GM12878 (cell line): ENCODE data around the gene SORBS1. TPM values are rescaled to one million over a fixed set of nuclear protein-coding genes. Genes with fewer than 3 reads are reported as not detected.

Experiments used
- ATAC-seq: fragments of 200-7000 bp; cut with Tn5 transposase; 3 replicates; pipeline ENCODE4 v1.9.1; 2020; ENCODE audit warnings: mild to moderate bottlenecking, moderate library complexity
- BruUV-seq: library from RNA; stranded (reverse); fragments of 400-500 nt; replicated peaks from 2 replicates; lab custom pipeline; 2021; lab: Mats Ljungman, UMichigan
- CTCF ChIA-PET: fragments of 300-600 bp; sonication (Branson Sonifier 250); formaldehyde crosslinking; extraction: SDS; loops from one replicate; lab custom pipeline; 2021; ENCODE audit warnings: inconsistent platforms; lab: Yijun Ruan, JAX
- POLR2A ChIA-PET: fragments of 350-600 bp; formaldehyde crosslinking; extraction: SDS; loops from one replicate; lab custom pipeline; 2021; ENCODE audit warnings: inconsistent platforms; lab: Charles Lee
- RAD21 ChIA-PET: fragments of 300-600 bp; sonication (Branson Sonifier 250); formaldehyde crosslinking; loops from one replicate; lab custom pipeline; 2023; ENCODE audit warnings: antibody characterized with exemption; ENCODE audit not compliant: unreplicated experiment; lab: Charles Lee
- SMC1A ChIA-PET: fragments of 300-600 bp; sonication (Branson Sonifier 250); formaldehyde crosslinking; loops from one replicate; lab custom pipeline; 2023; ENCODE audit not compliant: unreplicated experiment, uncharacterized antibody; lab: Charles Lee
- DNase-seq: peaks from one replicate; pipeline ENCODE4 v3.0.0-alpha.2; 2011; ENCODE audit warnings: low read depth, low spot score
- FAIRE-seq: peaks from 3 replicates; lab custom pipeline; 2011; peaks lifted over from hg19 to GRCh38; lab: Jason Lieb, UNC
- H2AFZ ChIP-seq: 2 replicates; pipeline ENCODE4 v1.6.0; 2011; ENCODE audit warnings: low read depth, low read length, control low read depth; ENCODE audit not compliant: control insufficient read depth
- H3K27ac ChIP-seq: 2 replicates; pipeline ENCODE4 v1.5.1; 2011; ENCODE audit warnings: control low read depth; ENCODE audit not compliant: control insufficient read depth, insufficient read depth
- H3K27me3 ChIP-seq, 2 experiments: replicated peaks in 1 of 2; 2 replicates each; pipeline versions ENCODE4 v1.6.0 to v1.6.1; 2011; ENCODE audit warnings: low read length in 1 of 2; ENCODE audit not compliant: control insufficient read depth in 2 of 2, insufficient read depth in 2 of 2
- H3K36me3 ChIP-seq, 2 experiments: 2 replicates each; pipeline ENCODE4 v1.5.1; 2011; ENCODE audit warnings: low read length in 1 of 2; ENCODE audit not compliant: control insufficient read depth in 2 of 2, insufficient read depth in 2 of 2
- H3K4me1 ChIP-seq: 2 replicates; pipeline ENCODE4 v1.6.1; 2011; ENCODE audit warnings: mild to moderate bottlenecking, low read length, moderate library complexity, mixed read lengths; ENCODE audit not compliant: control insufficient read depth, insufficient read depth
- H3K4me2 ChIP-seq: 2 replicates; pipeline ENCODE4 v1.6.0; 2011; ENCODE audit warnings: control low read depth; ENCODE audit not compliant: control insufficient read depth, insufficient read depth
- H3K4me3 ChIP-seq: fragments of 200-600 bp; sonication (generic); 2 replicates; pipeline ENCODE4 v1.5.1; 2016
- H3K79me2 ChIP-seq: 2 replicates; pipeline ENCODE4 v1.6.0; 2011; ENCODE audit warnings: low read length; ENCODE audit not compliant: control insufficient read depth, insufficient read depth
- H3K9ac ChIP-seq: 2 replicates; pipeline ENCODE4 v1.8.0; 2011; ENCODE audit warnings: low read length, control low read depth, mixed read lengths; ENCODE audit not compliant: control insufficient read depth, insufficient read depth
- H3K9me3 ChIP-seq: replicated peaks from 3 replicates; pipeline ENCODE4 v1.5.1; 2011; ENCODE audit warnings: mild to moderate bottlenecking, low read length; ENCODE audit not compliant: control insufficient read depth, insufficient read depth
- H4K20me1 ChIP-seq: 2 replicates; pipeline ENCODE4 v1.6.0; 2011; ENCODE audit not compliant: control insufficient read depth, insufficient read depth
- BHLHE40 ChIP-seq, 2 experiments: fragments of 450-650 bp in 1 of 2; IDR thresholded peaks; 2 replicates each; pipeline ENCODE4 v1.6.1; 2011 to 2017; ENCODE audit warnings: low read depth in 2 of 2, borderline replicate concordance in 1 of 2, improper control_type of control experiment in 1 of 2, low read length in 1 of 2, mild to moderate bottlenecking in 1 of 2
- KLF5 ChIP-seq: fragments of 450-650 bp; IDR thresholded peaks from 2 replicates; pipeline ENCODE4 v1.6.1; 2014; ENCODE audit warnings: mild to moderate bottlenecking; ENCODE audit not compliant: partially characterized antibody
- MAX ChIP-seq: IDR thresholded peaks from 2 replicates; pipeline ENCODE4 v1.6.1; 2012; ENCODE audit warnings: low read depth, low read length, improper control_type of control experiment
- MEF2B ChIP-seq: fragments of 450-650 bp; IDR thresholded peaks from 2 replicates; pipeline ENCODE4 v1.6.1; 2018; ENCODE audit warnings: mild to moderate bottlenecking, moderate library complexity; ENCODE audit not compliant: partially characterized antibody, poor library complexity, severe bottlenecking
- NR2F1 ChIP-seq: fragments of 450-650 bp; conservative IDR thresholded peaks from 2 replicates; pipeline ENCODE4 v1.6.1; 2017; ENCODE audit warnings: mild to moderate bottlenecking
- NRF1 ChIP-seq: conservative IDR thresholded peaks from 2 replicates; pipeline ENCODE4 v1.6.1; 2011; ENCODE audit warnings: mild to moderate bottlenecking, low read depth, low read length, improper control_type of control experiment
- RUNX3 ChIP-seq: IDR thresholded peaks from 2 replicates; pipeline ENCODE4 v1.6.1; 2012; ENCODE audit warnings: low read length, inconsistent platforms
- SMAD5 ChIP-seq: IDR thresholded peaks from 2 replicates; pipeline ENCODE4 v1.6.1; 2016; ENCODE audit warnings: antibody characterized with exemption, low read depth
- SREBF2 ChIP-seq: IDR thresholded peaks from 2 replicates; pipeline ENCODE4 v1.6.1; 2012; ENCODE audit warnings: mild to moderate bottlenecking, low read length
- YY1 ChIP-seq: IDR thresholded peaks from 2 replicates; pipeline ENCODE4 v1.6.1; 2011; ENCODE audit warnings: low read depth, mild to moderate bottlenecking, low read length
- ZBTB4 ChIP-seq: fragments of 450-650 bp; formaldehyde crosslinking; IDR thresholded peaks from 2 replicates; pipeline ENCODE4 v1.4.0; 2022; ENCODE audit warnings: mild to moderate bottlenecking, moderate library complexity
- whole genome bisulfite sequencing: methylation state at CpG from one replicate; pipeline ENCODE4 v1.1.6; 2016; ENCODE audit warnings: low lambda C conversion rate; ENCODE audit not compliant: insufficient replicate concordance, insufficient coverage; ENCODE audit errors: missing lambda C conversion rate; 5-methylcytosine and 5-hydroxymethylcytosine counted together
- in situ Hi-C: fragments of 300-500 bp; cut with MboI; formaldehyde crosslinking; loops from 9 replicates; pipeline ENCODE4 v1.14.3; 2018; ENCODE audit warnings: mixed read lengths
- intact Hi-C: fragments of 100-400 bp; cut with micrococcal nuclease; formaldehyde crosslinking; loops from one replicate; pipeline ENCODE4 v1.14.2; 2022; ENCODE audit not compliant: unreplicated experiment
- polyA plus RNA-seq, 11 experiments: library from polyadenylated mRNA; depleted of rRNA in 4 of 11; unstranded in 6 of 11; stranded (reverse) in 5 of 11; fragments of >200 nt; fragmentation: Nextera tagmentation in 4 of 11; fragmentation: Illumina TruSeq in 1 of 11; extraction: Ambion mirVana in 4 of 11; extraction: Trizol in 1 of 11; gene quantifications; 1 replicate in 1 of 11; 2 replicates in 10 of 11; pipeline versions ENCODE4 v1.2.1 to v1.2.3, GENCODE V29; 2011 to 2016; ENCODE audit warnings: inconsistent platforms in 2 of 11, missing spikeins in 2 of 11, low read depth in 1 of 11
- total RNA-seq, 4 experiments: library from RNA; depleted of rRNA in 3 of 4; stranded (reverse); fragments of >200 nt in 3 of 4; fragmentation: Illumina TruSeq in 1 of 4; extraction: Trizol in 1 of 4; gene quantifications; 2 replicates each; pipeline versions ENCODE4 v1.2.1 to v1.2.3, GENCODE V29; 2013 to 2021
- TF ChIP-seq, protein P1 (sequence below): IDR thresholded peaks from 2 replicates; pipeline ENCODE4 v1.6.1; 2012; ENCODE audit warnings: improper control_type of control experiment, low read depth, low read length; ENCODE audit not compliant: insufficient replicate concordance
- TF ChIP-seq, protein P2 (sequence below): fragments of 450-650 bp; IDR thresholded peaks from 2 replicates; pipeline ENCODE4 v1.6.1; 2017; ENCODE audit warnings: low read depth, mild to moderate bottlenecking, moderate library complexity

SORBS1 gene
- total and polyA plus RNA-seq, 10 of the 15 experiments (the other 5 are each of a cell fraction or from before 2014, with no cell fraction given), result 0.13 to 0.75 (median 0.39) TPM

- Histone ChIP-seq H4K20me1 (no peaks in the 10 kb centered on the region), H3K27me3 (peaks cover 0 to 2% of the 10 kb centered on the region in 2 experiments; a peak in 2 of 4 replicates), H3K4me2 (no peak overlapping the region), H3K9me3 (no peaks in the 10 kb centered on the region), H2AFZ (no peak overlapping the region), H3K4me1 (no peaks in the 10 kb centered on the region), H3K4me3 (no peak overlapping the region), H3K79me2 (no peaks in the 10 kb centered on the region), H3K27ac (no peak overlapping the region), H3K9ac (no peak overlapping the region), H3K36me3 (no peaks in the 10 kb centered on the region)
- FAIRE-seq, result no peak
- in situ Hi-C loops, result no loop called here
- SMC1A ChIA-PET, result interaction anchor here (1.0 kb wide), 1 partner anchor 17 kb away, joined by 3 read pairs; no protein-coding TSS in a partner anchor
- 48% methylated on average over 9 of the region's 9 CpGs for WGBS
- intact Hi-C loops, result no loop called here
- CTCF ChIA-PET, result interaction anchor here (1.3 to 1.7 kb wide), 2 partner anchors 13 to 29 kb away, joined by 5 to 9 read pairs; no protein-coding TSS in a partner anchor
- POLR2A ChIA-PET, result interaction anchor here (0.7 kb wide), 1 partner anchor 47 kb away, joined by 3 read pairs; no protein-coding TSS in a partner anchor
- no peak for DNase-seq
- no TSS peak for BruUV-seq
- no peak for ATAC-seq
- RAD21 ChIA-PET, result no interaction called here
- no peak for TF ChIP-seq KLF5
- TF ChIP-seq, protein P1, sequence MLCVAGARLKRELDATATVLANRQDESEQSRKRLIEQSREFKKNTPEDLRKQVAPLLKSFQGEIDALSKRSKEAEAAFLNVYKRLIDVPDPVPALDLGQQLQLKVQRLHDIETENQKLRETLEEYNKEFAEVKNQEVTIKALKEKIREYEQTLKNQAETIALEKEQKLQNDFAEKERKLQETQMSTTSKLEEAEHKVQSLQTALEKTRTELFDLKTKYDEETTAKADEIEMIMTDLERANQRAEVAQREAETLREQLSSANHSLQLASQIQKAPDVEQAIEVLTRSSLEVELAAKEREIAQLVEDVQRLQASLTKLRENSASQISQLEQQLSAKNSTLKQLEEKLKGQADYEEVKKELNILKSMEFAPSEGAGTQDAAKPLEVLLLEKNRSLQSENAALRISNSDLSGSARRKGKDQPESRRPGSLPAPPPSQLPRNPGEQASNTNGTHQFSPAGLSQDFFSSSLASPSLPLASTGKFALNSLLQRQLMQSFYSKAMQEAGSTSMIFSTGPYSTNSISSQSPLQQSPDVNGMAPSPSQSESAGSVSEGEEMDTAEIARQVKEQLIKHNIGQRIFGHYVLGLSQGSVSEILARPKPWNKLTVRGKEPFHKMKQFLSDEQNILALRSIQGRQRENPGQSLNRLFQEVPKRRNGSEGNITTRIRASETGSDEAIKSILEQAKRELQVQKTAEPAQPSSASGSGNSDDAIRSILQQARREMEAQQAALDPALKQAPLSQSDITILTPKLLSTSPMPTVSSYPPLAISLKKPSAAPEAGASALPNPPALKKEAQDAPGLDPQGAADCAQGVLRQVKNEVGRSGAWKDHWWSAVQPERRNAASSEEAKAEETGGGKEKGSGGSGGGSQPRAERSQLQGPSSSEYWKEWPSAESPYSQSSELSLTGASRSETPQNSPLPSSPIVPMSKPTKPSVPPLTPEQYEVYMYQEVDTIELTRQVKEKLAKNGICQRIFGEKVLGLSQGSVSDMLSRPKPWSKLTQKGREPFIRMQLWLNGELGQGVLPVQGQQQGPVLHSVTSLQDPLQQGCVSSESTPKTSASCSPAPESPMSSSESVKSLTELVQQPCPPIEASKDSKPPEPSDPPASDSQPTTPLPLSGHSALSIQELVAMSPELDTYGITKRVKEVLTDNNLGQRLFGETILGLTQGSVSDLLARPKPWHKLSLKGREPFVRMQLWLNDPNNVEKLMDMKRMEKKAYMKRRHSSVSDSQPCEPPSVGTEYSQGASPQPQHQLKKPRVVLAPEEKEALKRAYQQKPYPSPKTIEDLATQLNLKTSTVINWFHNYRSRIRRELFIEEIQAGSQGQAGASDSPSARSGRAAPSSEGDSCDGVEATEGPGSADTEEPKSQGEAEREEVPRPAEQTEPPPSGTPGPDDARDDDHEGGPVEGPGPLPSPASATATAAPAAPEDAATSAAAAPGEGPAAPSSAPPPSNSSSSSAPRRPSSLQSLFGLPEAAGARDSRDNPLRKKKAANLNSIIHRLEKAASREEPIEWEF, result no peak
- no peak for TF ChIP-seq SREBF2
- TF ChIP-seq, protein P2, sequence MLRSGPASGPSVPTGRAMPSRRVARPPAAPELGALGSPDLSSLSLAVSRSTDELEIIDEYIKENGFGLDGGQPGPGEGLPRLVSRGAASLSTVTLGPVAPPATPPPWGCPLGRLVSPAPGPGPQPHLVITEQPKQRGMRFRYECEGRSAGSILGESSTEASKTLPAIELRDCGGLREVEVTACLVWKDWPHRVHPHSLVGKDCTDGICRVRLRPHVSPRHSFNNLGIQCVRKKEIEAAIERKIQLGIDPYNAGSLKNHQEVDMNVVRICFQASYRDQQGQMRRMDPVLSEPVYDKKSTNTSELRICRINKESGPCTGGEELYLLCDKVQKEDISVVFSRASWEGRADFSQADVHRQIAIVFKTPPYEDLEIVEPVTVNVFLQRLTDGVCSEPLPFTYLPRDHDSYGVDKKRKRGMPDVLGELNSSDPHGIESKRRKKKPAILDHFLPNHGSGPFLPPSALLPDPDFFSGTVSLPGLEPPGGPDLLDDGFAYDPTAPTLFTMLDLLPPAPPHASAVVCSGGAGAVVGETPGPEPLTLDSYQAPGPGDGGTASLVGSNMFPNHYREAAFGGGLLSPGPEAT, result no peak
- no peak for TF ChIP-seq YY1
- no peak for TF ChIP-seq BHLHE40 (IDR thresholded peaks at IDR 0.05; ENCODE audit: borderline replicate concordance in 1 of 2, low read depth in 2 of 2, low read length in 1 of 2)
- no peak for TF ChIP-seq RUNX3
- TF ChIP-seq ZBTB4 (CRISPR knock-in tag), result no peak
- no peak for TF ChIP-seq SMAD5
- no peak for TF ChIP-seq NR2F1
- TF ChIP-seq NRF1, result no peak
- TF ChIP-seq MAX, result no peak
- TF ChIP-seq MEF2B, result no peak
Measured at GRCh38 chr10:95459446-95460045, 101.6 kb downstream of the SORBS1 start.
